GM12874 (cell line): ENCODE results near the gene TSPYL1.

Experiments
- CTCF ChIP-seq: IDR thresholded peaks from 2 replicates; pipeline ENCODE4 v1.5.1; 2011; ENCODE audit warnings: low read depth, mild to moderate bottlenecking, control low read depth, low read length, moderate library complexity; ENCODE audit not compliant: insufficient read depth

TSPYL1 gene

GRCh38 chr6:116280933-116281316 is 1.2 kb upstream of the TSPYL1 start:
- no peak for TF ChIP-seq CTCF

DNA sequence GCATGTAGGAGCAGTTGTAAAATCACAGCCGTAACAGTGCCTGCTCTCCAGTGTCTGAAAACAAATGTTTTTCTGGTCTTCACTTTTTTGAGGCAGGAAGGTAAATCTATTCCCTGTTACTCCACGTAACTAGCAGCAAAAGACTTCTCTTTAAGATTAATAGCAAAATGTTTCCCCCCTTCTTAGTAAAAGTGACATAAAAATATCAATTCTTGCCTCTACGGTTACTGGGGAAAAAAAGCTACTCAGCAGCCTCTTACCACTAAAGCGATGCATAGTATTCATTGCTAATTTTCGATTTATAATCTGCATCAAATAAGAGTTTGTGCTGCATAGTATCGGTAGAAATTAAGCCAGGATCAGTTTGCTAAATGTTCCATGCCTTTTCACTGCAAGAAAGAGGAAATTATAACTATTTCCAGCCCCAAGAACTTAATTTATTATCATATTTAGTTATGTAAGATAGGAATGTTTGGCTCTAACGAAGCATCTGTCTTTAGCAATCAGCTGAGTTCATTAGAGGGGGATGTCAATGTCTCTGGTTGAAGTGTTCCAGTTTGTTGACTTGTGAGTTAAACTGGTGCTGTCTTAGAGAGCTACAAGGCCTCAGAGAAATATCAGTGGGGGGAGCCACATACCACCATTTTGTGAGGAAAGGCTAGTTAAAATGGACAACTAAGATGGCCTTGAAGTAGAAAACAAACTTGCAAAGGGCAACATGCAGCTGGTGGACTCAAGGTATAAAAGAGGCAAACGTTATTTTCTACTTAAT is 617 bp upstream of the TSPYL1 start:
- no peak for TF ChIP-seq CTCF

- no peak for TF ChIP-seq CTCF
These were observed 887 bp downstream of the TSPYL1 start for GRCh38 chr6:116278854-116279231.

GRCh38 chr6:116278481-116278829 is 1.3 kb downstream of the TSPYL1 start:
- TF ChIP-seq CTCF = no peak

GRCh38 chr6:116277124-116277523 is 2.6 kb downstream of the TSPYL1 start:
- no peak for TF ChIP-seq CTCF

DNA sequence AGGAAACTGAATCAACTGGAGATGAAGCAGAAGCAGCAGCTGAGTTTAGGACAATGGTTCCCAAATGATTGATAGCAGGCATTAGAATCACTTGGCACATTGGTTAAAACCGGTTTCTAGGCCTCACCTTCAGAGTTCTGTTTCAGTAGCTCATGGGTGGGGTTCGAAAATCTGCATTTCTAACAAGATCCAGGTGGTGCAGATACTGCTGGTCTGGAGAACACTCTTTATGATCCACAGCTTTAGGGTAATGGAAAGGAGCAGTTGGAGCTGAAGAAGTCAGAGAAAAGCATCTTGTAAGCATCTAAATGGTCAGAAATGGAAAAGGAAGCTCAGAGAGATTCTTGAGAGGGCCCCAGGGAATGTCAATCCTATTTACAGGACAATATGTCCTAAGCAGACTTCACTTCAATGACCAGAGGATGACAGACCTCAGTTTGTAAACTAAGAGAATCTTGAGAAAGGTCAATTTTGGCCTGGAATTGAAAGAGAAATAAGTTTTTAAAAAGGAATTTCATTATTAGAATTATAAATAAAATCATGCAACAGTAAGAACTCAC is 8.5 kb downstream of the TSPYL1 start:
- TF ChIP-seq CTCF = no peak

GRCh38 chr6:116268589-116269293 is 11.0 kb downstream of the TSPYL1 start:
- TF ChIP-seq CTCF = peak; percentile 50; the same call in 1 of the 2 replicates
